22Rv1 (cell line): ENCODE data around the gene RPTOR.

Experiments
- H3K27ac ChIP-seq: fragments of 450-650 bp; 2 replicates; pipeline ENCODE4 v1.5.1; 2017
- ZFX ChIP-seq: fragments of 450-650 bp; IDR thresholded peaks from 2 replicates; pipeline ENCODE4 v1.6.1; 2017; ENCODE audit warnings: antibody characterized with exemption, borderline replicate concordance
- TF ChIP-seq, protein P1 (sequence below): fragments of 450-650 bp; IDR thresholded peaks from 2 replicates; pipeline ENCODE4 v1.5.1; 2017; ENCODE audit warnings: mild to moderate bottlenecking

RPTOR gene

DNA sequence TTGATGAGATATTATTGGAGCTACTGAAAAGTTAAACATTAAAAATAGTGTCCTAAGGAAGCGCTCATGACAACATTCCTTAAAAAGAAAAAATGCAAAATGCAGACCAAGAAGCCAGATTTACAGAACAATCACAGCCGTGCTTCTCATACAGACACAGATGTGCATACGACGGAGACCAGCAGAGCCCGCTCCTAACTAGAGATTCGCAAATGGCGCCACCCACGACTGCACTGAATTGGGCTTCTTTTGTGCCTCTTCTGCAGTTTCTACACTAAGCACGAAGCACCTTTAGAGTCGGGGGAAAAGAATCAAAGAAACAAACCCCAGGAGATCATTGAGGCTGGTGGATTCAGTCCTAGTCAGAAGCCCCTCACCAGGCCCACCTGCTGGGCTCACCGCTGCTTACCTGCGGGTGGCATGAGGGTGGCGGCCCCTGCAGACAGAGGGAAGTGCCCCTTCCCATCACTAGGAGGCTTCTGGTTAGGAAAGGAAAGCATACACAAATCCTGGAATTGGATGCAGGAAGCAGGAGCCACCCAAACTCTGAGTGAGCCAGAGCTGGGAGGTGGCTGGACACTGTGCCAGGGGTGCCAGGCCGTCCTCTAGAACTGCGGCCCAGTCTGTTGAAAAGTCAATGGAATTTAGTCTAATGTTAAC is 382.1 kb downstream of the RPTOR start:
- TF ChIP-seq, protein P1, sequence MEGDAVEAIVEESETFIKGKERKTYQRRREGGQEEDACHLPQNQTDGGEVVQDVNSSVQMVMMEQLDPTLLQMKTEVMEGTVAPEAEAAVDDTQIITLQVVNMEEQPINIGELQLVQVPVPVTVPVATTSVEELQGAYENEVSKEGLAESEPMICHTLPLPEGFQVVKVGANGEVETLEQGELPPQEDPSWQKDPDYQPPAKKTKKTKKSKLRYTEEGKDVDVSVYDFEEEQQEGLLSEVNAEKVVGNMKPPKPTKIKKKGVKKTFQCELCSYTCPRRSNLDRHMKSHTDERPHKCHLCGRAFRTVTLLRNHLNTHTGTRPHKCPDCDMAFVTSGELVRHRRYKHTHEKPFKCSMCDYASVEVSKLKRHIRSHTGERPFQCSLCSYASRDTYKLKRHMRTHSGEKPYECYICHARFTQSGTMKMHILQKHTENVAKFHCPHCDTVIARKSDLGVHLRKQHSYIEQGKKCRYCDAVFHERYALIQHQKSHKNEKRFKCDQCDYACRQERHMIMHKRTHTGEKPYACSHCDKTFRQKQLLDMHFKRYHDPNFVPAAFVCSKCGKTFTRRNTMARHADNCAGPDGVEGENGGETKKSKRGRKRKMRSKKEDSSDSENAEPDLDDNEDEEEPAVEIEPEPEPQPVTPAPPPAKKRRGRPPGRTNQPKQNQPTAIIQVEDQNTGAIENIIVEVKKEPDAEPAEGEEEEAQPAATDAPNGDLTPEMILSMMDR = no peak
- no peak for TF ChIP-seq ZFX
- no peak overlapping the region for H3K27ac ChIP-seq

DNA sequence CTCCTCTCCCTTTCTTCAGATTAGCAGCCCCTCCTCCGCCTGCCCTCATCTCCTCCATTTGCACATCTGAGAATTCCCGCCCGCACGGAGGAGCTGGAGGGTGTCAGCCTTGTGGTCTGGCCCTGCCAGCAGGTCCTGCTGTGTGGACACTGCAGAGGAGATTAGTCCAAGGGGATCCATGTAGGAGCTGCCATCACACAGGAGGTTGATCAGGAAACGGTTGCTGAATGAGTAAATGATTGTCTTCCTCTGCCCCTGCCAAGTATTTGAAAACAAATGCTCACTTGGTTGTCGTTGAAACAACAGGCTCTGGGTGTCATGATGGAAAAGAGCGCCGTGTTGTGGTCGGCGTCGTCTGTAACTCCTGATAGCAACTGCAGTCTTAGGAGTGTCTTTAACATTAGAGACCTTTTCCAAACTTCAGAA is 383.2 kb downstream of the RPTOR start:
- no peak overlapping the region for H3K27ac ChIP-seq
- TF ChIP-seq, protein P1 = no peak
- no peak for TF ChIP-seq ZFX

DNA sequence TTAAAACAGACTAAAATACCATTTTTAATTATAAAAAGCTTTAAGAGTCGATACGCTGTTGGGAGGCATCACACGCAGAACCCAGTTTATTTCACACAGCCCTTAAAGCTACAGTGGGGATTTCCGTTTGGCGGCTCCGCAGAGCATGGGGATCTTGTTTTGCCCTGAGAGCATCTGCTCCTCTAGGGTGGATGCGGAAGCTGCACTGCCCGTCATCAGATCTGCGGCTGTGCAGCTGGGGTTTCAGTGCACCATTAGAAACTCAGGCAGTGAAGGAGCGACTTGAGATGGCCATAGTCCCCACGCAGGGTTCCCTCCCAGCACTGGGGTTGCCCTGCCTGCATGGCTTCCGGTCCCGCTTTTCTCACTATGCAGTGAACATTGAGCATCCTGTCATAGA is 384.8 kb downstream of the RPTOR start:
- H3K27ac ChIP-seq = no peak overlapping the region
- TF ChIP-seq ZFX = no peak
- TF ChIP-seq, protein P1 = no peak

DNA sequence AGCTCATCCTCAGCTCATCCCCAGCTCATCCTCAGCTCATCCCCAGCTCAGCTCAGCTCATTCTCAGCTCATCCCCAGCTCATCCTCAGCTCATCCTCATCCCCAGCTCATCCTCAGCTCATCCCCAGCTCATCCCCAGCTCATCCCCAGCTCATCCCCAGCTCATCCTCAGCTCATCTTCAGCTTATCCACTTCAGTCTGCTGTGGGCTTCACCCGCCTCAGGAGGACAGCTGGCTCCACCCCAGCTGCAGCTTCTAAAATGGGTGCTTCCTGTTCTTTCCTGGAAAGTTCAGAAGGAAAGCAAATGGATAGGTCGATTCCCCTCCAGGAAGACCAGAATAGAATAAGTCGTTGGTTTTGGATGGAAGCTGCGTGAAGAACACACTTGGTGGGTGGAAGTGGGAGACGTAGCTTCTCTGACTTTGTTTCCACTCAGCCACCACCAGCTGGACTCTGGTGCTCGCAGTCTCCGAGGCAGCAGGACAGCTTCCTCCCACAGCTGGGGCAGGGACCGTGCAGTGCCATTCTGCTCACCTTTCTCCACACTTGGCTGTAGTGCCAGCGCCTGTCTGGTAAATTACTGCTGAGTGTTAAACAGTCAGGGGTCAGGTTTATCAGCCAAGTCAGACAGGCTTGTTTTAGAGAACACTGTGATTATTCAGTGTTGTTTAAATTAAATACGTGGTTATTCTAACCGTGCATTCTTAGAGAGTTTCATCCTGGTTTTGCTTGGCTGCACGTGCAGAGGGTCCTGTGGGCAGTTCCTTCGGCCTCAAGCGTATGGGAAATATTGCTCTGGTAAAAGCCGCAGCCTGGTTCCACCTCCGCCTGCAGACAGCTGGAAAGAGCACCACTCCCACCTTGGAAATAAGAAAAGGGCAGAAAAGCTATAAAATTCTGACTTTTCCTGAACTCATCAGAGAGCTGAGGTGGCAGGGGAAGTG is 386.0 kb downstream of the RPTOR start:
- TF ChIP-seq, protein P1 = no peak
- H3K27ac ChIP-seq = no peak overlapping the region

DNA sequence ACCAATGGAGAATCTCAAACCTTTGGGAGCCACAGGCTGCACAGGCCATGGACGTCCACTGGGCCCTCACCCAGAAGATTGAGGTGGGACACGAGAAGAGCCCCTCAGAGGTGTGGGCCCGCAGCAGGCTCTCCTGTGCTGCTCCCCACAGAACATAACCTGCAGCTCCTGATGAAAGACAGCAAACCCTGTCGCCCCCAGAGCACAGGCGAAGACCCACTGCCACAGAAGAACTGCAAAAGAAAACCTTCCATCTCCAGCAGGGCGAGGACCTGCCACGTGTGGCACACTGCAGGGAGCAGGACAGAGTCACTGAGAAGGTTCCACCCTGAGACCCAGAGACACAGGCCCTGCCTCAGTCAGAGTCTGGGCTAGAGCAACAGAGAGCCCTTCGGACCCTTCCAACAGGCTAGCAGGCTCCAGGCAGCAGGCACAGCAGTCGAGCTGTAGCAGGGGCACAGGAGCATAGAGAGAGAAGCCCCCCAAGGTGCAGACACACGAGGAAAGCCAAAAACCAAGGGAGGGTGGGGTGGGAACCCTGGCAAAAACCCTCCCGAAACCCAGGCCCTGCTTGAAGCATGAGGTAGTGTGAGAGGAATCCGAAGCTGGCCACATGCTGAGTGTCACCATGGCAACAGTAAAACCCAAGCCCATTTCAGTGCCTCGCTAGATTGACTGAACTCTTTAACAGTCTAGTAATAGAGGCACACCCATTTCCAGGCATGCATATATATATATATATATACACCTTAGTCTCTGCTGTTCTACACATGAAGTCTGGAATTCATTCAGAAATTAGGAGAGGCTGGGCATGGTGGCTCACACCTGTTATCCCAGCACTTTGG is 387.0 kb downstream of the RPTOR start:
- H3K27ac ChIP-seq = no peak overlapping the region
- no peak for TF ChIP-seq ZFX
- TF ChIP-seq, protein P1 = no peak

DNA sequence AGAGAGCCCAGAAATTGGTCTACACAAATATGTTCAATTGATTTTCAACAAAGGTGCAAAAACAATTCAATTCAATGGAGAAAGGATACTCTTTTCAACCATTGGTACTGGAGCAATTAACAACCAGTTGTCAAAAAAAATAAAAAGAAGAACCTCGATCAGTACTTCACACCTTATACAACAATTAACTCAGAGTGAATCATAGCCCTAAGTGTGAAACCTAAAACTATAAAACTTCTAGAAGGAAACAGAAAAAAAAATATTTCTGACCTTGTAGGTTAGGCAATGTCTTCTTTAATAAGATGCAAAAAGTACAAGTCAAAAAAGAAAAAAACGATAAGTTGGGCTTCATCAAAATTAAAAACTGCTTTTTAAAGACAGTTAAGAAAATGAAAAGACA is 390.9 kb downstream of the RPTOR start:
- TF ChIP-seq ZFX = no peak
- TF ChIP-seq, protein P1 = no peak
- no peak overlapping the region for H3K27ac ChIP-seq
